Right renal pelvis (tissue), 4 donors: ENCODE measurements around the gene CDK14. TPM values are rescaled to one million over a fixed set of nuclear protein-coding genes. Genes with fewer than 3 reads are reported as not detected.

Experiments used
- DNase-seq, 4 donors: peaks; one replicate each; pipeline ENCODE4 v3.0.0-alpha.2; 2013; ENCODE audit warnings: low read depth in 4 of 4, low spot score in 3 of 4, missing footprints in 1 of 4
- polyA plus RNA-seq, 4 donors: library from polyadenylated mRNA; unstranded; fragments of 120-200 nt; gene quantifications; one replicate each; pipeline ENCODE4 v1.2.1, GENCODE V29; 2013; ENCODE audit not compliant: insufficient read length in 4 of 4

Gene CDK14
- polyA plus RNA-seq, 4 donors, result 30.3 to 39.1 (median 37.5) TPM

- DNase-seq, result no peak
Observed at GRCh38 chr7:90833443-90833842, 237.3 kb downstream of the CDK14 start.

- no peak for DNase-seq
Observed at GRCh38 chr7:90834771-90835170, 238.7 kb downstream of the CDK14 start.

GRCh38 chr7:90835861-90836260, 239.7 kb downstream of the CDK14 start:
- no peak for DNase-seq

- DNase-seq, result no peak
Observed at GRCh38 chr7:90836937-90837336, 240.8 kb downstream of the CDK14 start.

GRCh38 chr7:90838799-90839198, 242.7 kb downstream of the CDK14 start:
- DNase-seq, result no peak

GRCh38 chr7:90839316-90839715, 243.2 kb downstream of the CDK14 start:
- no peak for DNase-seq

GRCh38 chr7:90839727-90840291, 243.7 kb downstream of the CDK14 start:
- no peak for DNase-seq

- no peak for DNase-seq
Observed at GRCh38 chr7:90841759-90842429, 245.8 kb downstream of the CDK14 start.

- no peak for DNase-seq
Observed at GRCh38 chr7:90842430-90842788, 246.3 kb downstream of the CDK14 start.

- no peak for DNase-seq
Observed at GRCh38 chr7:90843472-90843871, 247.4 kb downstream of the CDK14 start.

GRCh38 chr7:90844421-90844820, 248.3 kb downstream of the CDK14 start:
- no peak for DNase-seq

- DNase-seq, result no peak
Observed at GRCh38 chr7:90846192-90846591, 250.1 kb downstream of the CDK14 start.

GRCh38 chr7:90850066-90850465, 253.9 kb downstream of the CDK14 start:
- no peak for DNase-seq

- no peak for DNase-seq
Observed at GRCh38 chr7:90850471-90850870, 254.3 kb downstream of the CDK14 start.

- DNase-seq, result no peak
Observed at GRCh38 chr7:90853205-90853604, 257.1 kb downstream of the CDK14 start.

- peak in 2 of 4 donors; percentile 5 to 19 for DNase-seq
Observed at GRCh38 chr7:90856351-90857070, 260.4 kb downstream of the CDK14 start.

- DNase-seq, result no peak
Observed at GRCh38 chr7:90857603-90858002, 261.5 kb downstream of the CDK14 start.

- no peak for DNase-seq
Observed at GRCh38 chr7:90858546-90858945, 262.4 kb downstream of the CDK14 start.

GRCh38 chr7:90859521-90859920, 263.4 kb downstream of the CDK14 start:
- no peak for DNase-seq

- no peak for DNase-seq
Observed at GRCh38 chr7:90864088-90864487, 268.0 kb downstream of the CDK14 start.

- no peak for DNase-seq
Observed at GRCh38 chr7:90869335-90869734, 273.2 kb downstream of the CDK14 start.

GRCh38 chr7:90876701-90877100, 280.6 kb downstream of the CDK14 start:
- no peak for DNase-seq
